ENCODE measurements around the gene JAKMIP2. TPM values are rescaled to one million over a fixed set of nuclear protein-coding genes. Genes with fewer than 3 reads are reported as not detected.
A peak's percentile ranks its signal among the peaks of the same experiment; 100 is the strongest.

The JAKMIP2 gene
- total RNA-seq, 1 experiment from 2014 or later: 6.4 TPM

DNA sequence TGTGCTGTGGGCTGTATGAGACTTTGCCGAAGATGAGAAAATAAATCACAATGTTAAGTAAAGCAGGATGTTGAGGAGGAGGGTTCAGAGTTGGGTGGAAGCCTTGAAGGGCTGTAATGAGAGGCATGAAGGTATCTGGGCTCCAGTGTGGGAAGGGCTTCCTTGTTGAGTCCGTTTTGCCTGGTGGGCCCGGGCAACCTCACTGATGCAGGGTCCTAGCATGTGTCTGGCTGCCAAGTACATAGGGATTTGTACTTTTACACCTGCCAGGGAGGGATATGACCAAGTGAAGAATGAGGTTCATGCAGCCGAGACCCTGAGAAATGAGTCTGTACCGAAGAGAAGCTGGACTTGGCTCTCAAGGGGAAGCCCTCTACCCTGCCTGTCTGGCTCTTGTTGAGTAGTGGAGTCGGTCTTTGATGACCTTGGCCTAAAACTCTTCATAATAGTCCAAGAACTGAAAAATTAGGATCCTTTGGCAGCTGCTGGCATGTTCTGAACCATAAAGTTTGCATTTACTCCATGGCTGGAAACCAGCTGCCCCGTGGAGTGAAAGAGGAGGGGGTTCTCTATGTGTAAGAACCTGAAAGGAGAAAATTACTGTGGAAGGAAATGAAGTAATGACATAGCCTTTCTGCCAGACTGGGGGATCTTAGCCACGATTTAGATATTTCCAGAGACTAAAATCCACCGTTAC, 213.7 kb downstream of the JAKMIP2 start:
- H3K9ac ChIP-seq (ENCODE audit: extremely low read depth, insufficient read length, low read length): no peak overlapping the region
- peak overlapping the region; percentile 60 for H2BK12ac ChIP-seq (ENCODE audit: insufficient read length, low read depth, low read length)
- no peaks in the 10 kb centered on the region for H3K79me1 ChIP-seq (ENCODE audit: insufficient read depth, low read depth, low read length, poor library complexity, severe bottlenecking)
- H3K23me2 ChIP-seq (ENCODE audit: insufficient read length, low read depth, low read length, poor library complexity, severe bottlenecking): no peaks in the 10 kb centered on the region
- H2AFZ ChIP-seq (ENCODE audit: low read length): no peak overlapping the region
- peak overlapping the region; percentile 62 for H2BK120ac ChIP-seq (ENCODE audit: low read depth, low read length, poor library complexity, severe bottlenecking)
- no peak overlapping the region for H3K4ac ChIP-seq (ENCODE audit: low read depth, low read length)
- no peaks in the 10 kb centered on the region for H3K27me3 Mint-ChIP-seq (ENCODE audit: low read depth)
- H3K9me3 Mint-ChIP-seq: no peaks in the 10 kb centered on the region
- H3K56ac ChIP-seq (ENCODE audit: insufficient read length, low read depth, low read length): no peak overlapping the region
- WGBS (ENCODE audit: extremely low coverage, insufficient read length, low lambda C conversion rate): no CpG with 5 or more reads among the region's 9 CpGs
- peak overlapping the region; percentile 17 for H3K4me2 ChIP-seq (ENCODE audit: insufficient read depth, insufficient read length, low read length)
- peak overlapping the region; percentile 0 to 50; a peak in 4 of 5 replicates for H3K4me3 Mint-ChIP-seq
- peak overlapping the region; percentile 3 for H2BK5ac ChIP-seq (ENCODE audit: insufficient read length, low read length)
- no peak overlapping the region for H4K8ac ChIP-seq (replicated peaks; ENCODE audit: insufficient read length, low read depth, low read length)
- no peak overlapping the region for H2BK20ac ChIP-seq (ENCODE audit: low read depth, low read length, poor library complexity, severe bottlenecking)
- no peaks in the 10 kb centered on the region for H4K20me1 ChIP-seq (ENCODE audit: control insufficient read depth, insufficient read depth, insufficient read length)
- DNase-seq: peak; percentile 52
- H3K23ac ChIP-seq (ENCODE audit: insufficient read length, low read depth, low read length): no peak overlapping the region
- H3K27ac ChIP-seq (ENCODE audit: insufficient read length, low read depth, low read length): peak overlapping the region; percentile 75
- H3K9me3 ChIP-seq (ENCODE audit: control insufficient read depth, low read depth, low read length): no peaks in the 10 kb centered on the region
- H3T11ph ChIP-seq (ENCODE audit: low read length): no peak overlapping the region
- no peak overlapping the region for H4K5ac ChIP-seq (ENCODE audit: insufficient read length, low read depth, low read length)
- H2AK5ac ChIP-seq (ENCODE audit: insufficient read length, low read length): no peak overlapping the region
- H3K27me3 ChIP-seq (ENCODE audit: insufficient read depth, low read length): no peaks in the 10 kb centered on the region
- H3K79me2 ChIP-seq (ENCODE audit: insufficient read depth, low read length): peaks cover 17% of the 10 kb centered on the region; the same call in 1 of the 2 replicates
- H3K18ac ChIP-seq (ENCODE audit: insufficient read length, low read depth, low read length): no peak overlapping the region
- H3K4me1 Mint-ChIP-seq: peaks cover 80 to 82% of the 10 kb centered on the region in 2 experiments
- H3K14ac ChIP-seq (ENCODE audit: insufficient read depth, low read length): no peak overlapping the region
- H3K36me3 Mint-ChIP-seq (ENCODE audit: insufficient read depth in 1 of 3, low read depth in 3 of 3): peaks cover 28 to 58% (median 57%) of the 10 kb centered on the region in 3 experiments
- TF ChIP-seq, protein P1, sequence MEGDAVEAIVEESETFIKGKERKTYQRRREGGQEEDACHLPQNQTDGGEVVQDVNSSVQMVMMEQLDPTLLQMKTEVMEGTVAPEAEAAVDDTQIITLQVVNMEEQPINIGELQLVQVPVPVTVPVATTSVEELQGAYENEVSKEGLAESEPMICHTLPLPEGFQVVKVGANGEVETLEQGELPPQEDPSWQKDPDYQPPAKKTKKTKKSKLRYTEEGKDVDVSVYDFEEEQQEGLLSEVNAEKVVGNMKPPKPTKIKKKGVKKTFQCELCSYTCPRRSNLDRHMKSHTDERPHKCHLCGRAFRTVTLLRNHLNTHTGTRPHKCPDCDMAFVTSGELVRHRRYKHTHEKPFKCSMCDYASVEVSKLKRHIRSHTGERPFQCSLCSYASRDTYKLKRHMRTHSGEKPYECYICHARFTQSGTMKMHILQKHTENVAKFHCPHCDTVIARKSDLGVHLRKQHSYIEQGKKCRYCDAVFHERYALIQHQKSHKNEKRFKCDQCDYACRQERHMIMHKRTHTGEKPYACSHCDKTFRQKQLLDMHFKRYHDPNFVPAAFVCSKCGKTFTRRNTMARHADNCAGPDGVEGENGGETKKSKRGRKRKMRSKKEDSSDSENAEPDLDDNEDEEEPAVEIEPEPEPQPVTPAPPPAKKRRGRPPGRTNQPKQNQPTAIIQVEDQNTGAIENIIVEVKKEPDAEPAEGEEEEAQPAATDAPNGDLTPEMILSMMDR (conservative IDR thresholded peaks at IDR 0.05): no peak
- H3K27ac Mint-ChIP-seq: peak overlapping the region; percentile 95 to 99 (median 96)
- no peak overlapping the region for H2BK15ac ChIP-seq (ENCODE audit: low read depth, low read length)
- no peak overlapping the region for H4K91ac ChIP-seq (ENCODE audit: insufficient read length, low read depth, low read length)
- peaks cover 16% of the 10 kb centered on the region; the same call in 1 of the 2 replicates for H3K4me1 ChIP-seq (ENCODE audit: insufficient read depth, low read length)
